HCT116 (cell line): Measurements from ENCODE around the gene BLTP3A.

Experiments
- CEBPB ChIP-seq: IDR thresholded peaks from 2 replicates; pipeline ENCODE4 v1.6.1; 2012; ENCODE audit warnings: low read depth
- EGR1 ChIP-seq: IDR thresholded peaks from 2 replicates; pipeline ENCODE4 v1.6.1; 2012; ENCODE audit warnings: low read depth
- JUND ChIP-seq: IDR thresholded peaks from 2 replicates; pipeline ENCODE4 v1.6.1; 2012
- POLR2A ChIP-seq: IDR thresholded peaks from 2 replicates; pipeline ENCODE4 v1.7.0; 2011; ENCODE audit warnings: borderline replicate concordance; ENCODE audit not compliant: insufficient read depth, insufficient read length; ENCODE audit errors: extremely low read depth
- POLR2AphosphoS5 ChIP-seq: IDR thresholded peaks from 2 replicates; pipeline ENCODE4 v1.6.1; 2011; ENCODE audit warnings: mild to moderate bottlenecking, low read depth, low read length, moderate library complexity
- SRF ChIP-seq: IDR thresholded peaks from 2 replicates; pipeline ENCODE4 v1.6.1; 2012; ENCODE audit warnings: low read depth
- TCF7L2 ChIP-seq: IDR thresholded peaks from 2 replicates; pipeline ENCODE4 v1.7.0; 2011; ENCODE audit warnings: borderline replicate concordance, inconsistent platforms; ENCODE audit not compliant: insufficient read depth, insufficient read length; ENCODE audit errors: extremely low read depth
- YY1 ChIP-seq: IDR thresholded peaks from 2 replicates; pipeline ENCODE4 v1.6.1; 2011; ENCODE audit warnings: low read length, low read depth, moderate library complexity, mild to moderate bottlenecking; ENCODE audit not compliant: insufficient replicate concordance; ENCODE audit errors: extremely low read depth
- ZFX ChIP-seq: fragments of 450-650 bp; IDR thresholded peaks from 2 replicates; pipeline ENCODE4 v1.6.1; 2017
- ZNF274 ChIP-seq: fragments of 200-500 bp; sonication (Bioruptor generic); IDR thresholded peaks from 2 replicates; pipeline ENCODE4 v1.6.1; 2014; ENCODE audit warnings: mild to moderate bottlenecking, low read depth, low read length, inconsistent platforms
- TF ChIP-seq, protein P1 (sequence below): IDR thresholded peaks from 2 replicates; pipeline ENCODE4 v1.6.1; 2012
- TF ChIP-seq, protein P2 (sequence below), 3 experiments: fragments of 200-600 bp in 1 of 3; sonication (generic) in 1 of 3; IDR thresholded peaks in 2 of 3; conservative IDR thresholded peaks in 1 of 3; 2 replicates each; pipeline ENCODE4 v1.5.1; 2012 to 2017; ENCODE audit warnings: low read depth in 2 of 3, low read length in 2 of 3, antibody characterized with exemption in 1 of 3, borderline replicate concordance in 1 of 3, control low read depth in 1 of 3, mild to moderate bottlenecking in 1 of 3, mixed read lengths in 1 of 3, mixed run types in 1 of 3, moderate library complexity in 1 of 3; ENCODE audit not compliant: insufficient read depth in 1 of 3
- TF ChIP-seq, protein P3 (sequence below): IDR thresholded peaks from 2 replicates; pipeline ENCODE4 v1.6.1; 2012; ENCODE audit warnings: low read depth
- TF ChIP-seq, protein P4 (sequence below): IDR thresholded peaks from 2 replicates; pipeline ENCODE4 v1.6.1; 2012

DNA sequence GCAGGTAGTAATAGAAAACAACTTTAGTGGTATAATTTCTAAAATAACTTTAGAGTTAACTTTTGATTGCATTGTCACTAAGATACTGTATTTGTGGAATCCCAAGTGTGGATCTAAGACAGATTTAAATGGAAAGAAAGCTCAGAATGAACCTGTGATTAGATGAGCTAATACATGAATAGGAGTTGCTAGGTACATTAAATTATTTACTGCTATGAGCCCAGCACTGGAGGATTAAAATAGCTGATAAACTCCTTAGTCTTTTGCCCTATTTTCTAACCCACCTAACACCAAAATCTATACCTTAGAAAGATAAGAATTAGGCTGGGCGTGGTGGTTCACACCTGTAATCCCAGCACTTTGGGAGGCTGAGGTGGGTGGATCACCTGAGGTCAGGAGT, 23.7 kb upstream of the BLTP3A start:
- TF ChIP-seq JUND (no peak), POLR2A (no peak), TCF7L2 (no peak), EGR1 (no peak), ZNF274 (no peak), ZFX (no peak), YY1 (no peak), POLR2AphosphoS5 (no peak), CEBPB (no peak), SRF (no peak)
- TF ChIP-seq, protein P1, sequence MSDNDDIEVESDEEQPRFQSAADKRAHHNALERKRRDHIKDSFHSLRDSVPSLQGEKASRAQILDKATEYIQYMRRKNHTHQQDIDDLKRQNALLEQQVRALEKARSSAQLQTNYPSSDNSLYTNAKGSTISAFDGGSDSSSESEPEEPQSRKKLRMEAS: no peak
- TF ChIP-seq, protein P2, sequence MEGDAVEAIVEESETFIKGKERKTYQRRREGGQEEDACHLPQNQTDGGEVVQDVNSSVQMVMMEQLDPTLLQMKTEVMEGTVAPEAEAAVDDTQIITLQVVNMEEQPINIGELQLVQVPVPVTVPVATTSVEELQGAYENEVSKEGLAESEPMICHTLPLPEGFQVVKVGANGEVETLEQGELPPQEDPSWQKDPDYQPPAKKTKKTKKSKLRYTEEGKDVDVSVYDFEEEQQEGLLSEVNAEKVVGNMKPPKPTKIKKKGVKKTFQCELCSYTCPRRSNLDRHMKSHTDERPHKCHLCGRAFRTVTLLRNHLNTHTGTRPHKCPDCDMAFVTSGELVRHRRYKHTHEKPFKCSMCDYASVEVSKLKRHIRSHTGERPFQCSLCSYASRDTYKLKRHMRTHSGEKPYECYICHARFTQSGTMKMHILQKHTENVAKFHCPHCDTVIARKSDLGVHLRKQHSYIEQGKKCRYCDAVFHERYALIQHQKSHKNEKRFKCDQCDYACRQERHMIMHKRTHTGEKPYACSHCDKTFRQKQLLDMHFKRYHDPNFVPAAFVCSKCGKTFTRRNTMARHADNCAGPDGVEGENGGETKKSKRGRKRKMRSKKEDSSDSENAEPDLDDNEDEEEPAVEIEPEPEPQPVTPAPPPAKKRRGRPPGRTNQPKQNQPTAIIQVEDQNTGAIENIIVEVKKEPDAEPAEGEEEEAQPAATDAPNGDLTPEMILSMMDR (IDR thresholded peaks at IDR 0.05 in 2 of 3, conservative IDR thresholded peaks at IDR 0.05 in 1 of 3; ENCODE audit: borderline replicate concordance in 1 of 3, insufficient read depth in 1 of 3, low read depth in 2 of 3, low read length in 2 of 3): no peak
- TF ChIP-seq, protein P3, sequence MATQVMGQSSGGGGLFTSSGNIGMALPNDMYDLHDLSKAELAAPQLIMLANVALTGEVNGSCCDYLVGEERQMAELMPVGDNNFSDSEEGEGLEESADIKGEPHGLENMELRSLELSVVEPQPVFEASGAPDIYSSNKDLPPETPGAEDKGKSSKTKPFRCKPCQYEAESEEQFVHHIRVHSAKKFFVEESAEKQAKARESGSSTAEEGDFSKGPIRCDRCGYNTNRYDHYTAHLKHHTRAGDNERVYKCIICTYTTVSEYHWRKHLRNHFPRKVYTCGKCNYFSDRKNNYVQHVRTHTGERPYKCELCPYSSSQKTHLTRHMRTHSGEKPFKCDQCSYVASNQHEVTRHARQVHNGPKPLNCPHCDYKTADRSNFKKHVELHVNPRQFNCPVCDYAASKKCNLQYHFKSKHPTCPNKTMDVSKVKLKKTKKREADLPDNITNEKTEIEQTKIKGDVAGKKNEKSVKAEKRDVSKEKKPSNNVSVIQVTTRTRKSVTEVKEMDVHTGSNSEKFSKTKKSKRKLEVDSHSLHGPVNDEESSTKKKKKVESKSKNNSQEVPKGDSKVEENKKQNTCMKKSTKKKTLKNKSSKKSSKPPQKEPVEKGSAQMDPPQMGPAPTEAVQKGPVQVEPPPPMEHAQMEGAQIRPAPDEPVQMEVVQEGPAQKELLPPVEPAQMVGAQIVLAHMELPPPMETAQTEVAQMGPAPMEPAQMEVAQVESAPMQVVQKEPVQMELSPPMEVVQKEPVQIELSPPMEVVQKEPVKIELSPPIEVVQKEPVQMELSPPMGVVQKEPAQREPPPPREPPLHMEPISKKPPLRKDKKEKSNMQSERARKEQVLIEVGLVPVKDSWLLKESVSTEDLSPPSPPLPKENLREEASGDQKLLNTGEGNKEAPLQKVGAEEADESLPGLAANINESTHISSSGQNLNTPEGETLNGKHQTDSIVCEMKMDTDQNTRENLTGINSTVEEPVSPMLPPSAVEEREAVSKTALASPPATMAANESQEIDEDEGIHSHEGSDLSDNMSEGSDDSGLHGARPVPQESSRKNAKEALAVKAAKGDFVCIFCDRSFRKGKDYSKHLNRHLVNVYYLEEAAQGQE: no peak
- TF ChIP-seq, protein P4, sequence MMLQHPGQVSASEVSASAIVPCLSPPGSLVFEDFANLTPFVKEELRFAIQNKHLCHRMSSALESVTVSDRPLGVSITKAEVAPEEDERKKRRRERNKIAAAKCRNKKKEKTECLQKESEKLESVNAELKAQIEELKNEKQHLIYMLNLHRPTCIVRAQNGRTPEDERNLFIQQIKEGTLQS: no peak
